B cell (primary cell): ENCODE measurements around the gene TSPAN18.

ENCODE experiments used
- CTCF ChIP-seq: fragments of 200-600 bp; IDR thresholded peaks from one replicate; pipeline ENCODE4 v1.8.0; 2022; ENCODE audit warnings: antibody characterized with exemption, mild to moderate bottlenecking
- EZH2 ChIP-seq: IDR thresholded peaks from 2 replicates; pipeline ENCODE4 v1.6.1; 2012; ENCODE audit warnings: borderline replicate concordance, low read depth, mild to moderate bottlenecking, moderate library complexity, low read length; ENCODE audit not compliant: insufficient read depth, poor library complexity, severe bottlenecking

GRCh38 chr11:44752300-44752699 lies 25.5 kb downstream of the TSPAN18 start:
- no peak for TF ChIP-seq CTCF
- no peak for TF ChIP-seq EZH2
